K562 (cell line): Measurements from ENCODE around the gene HOTAIR. TPM values are rescaled to one million over a fixed set of nuclear protein-coding genes. Genes with fewer than 3 reads are reported as not detected.

Experiments
- ATAC-seq: fragments of 200-7000 bp; cut with Tn5 transposase; 3 replicates; pipeline ENCODE4 v1.9.1; 2020; ENCODE audit warnings: moderate library complexity
- BruUV-seq: library from RNA; stranded (reverse); fragments of 400-500 nt; replicated peaks from 2 replicates; lab custom pipeline; 2021; lab: Mats Ljungman, UMichigan
- CTCF ChIA-PET: fragments of 300-600 bp; formaldehyde crosslinking; extraction: SDS; loops from one replicate; lab custom pipeline; 2021; ENCODE audit warnings: low intra/inter-chr PET ratio; lab: Yijun Ruan, JAX
- POLR2A ChIA-PET: fragments of 300-600, 350-650 bp; sonication (Branson Sonifier 250); formaldehyde crosslinking; extraction: SDS; loops from one replicate; lab custom pipeline; 2021; ENCODE audit warnings: antibody characterized with exemption, inconsistent platforms; lab: Yijun Ruan, JAX
- DNase-seq, 4 experiments: peaks; one replicate each; pipeline versions ENCODE4 v3.0.0 to v3.0.0-alpha.2; 2011 to 2018; ENCODE audit warnings: low spot score in 3 of 4, mixed read lengths in 3 of 4; ENCODE audit errors: extremely low read depth in 1 of 4
- FAIRE-seq: peaks from 2 replicates; lab custom pipeline; 2011; peaks lifted over from hg19 to GRCh38; lab: Jason Lieb, UNC
- H2AFZ ChIP-seq: 2 replicates; pipeline ENCODE4 v1.6.0; 2011; ENCODE audit warnings: low read depth, low read length, control low read depth, inconsistent platforms
- H3K27ac ChIP-seq: fragments of 200-600 bp; 3 replicates; pipeline ENCODE4 v1.8.0; 2011; ENCODE audit warnings: low read depth, mild to moderate bottlenecking, control low read depth, inconsistent platforms, low read length, moderate library complexity, mixed read lengths; ENCODE audit errors: extremely low read depth
- H3K27me3 ChIP-seq, 2 experiments: fragments of 300-600 bp in 1 of 2; 2 replicates in 1 of 2; 3 replicates in 1 of 2; pipeline versions ENCODE4 v1.6.0 to v1.8.0; 2011; ENCODE audit warnings: inconsistent platforms in 2 of 2, low read length in 2 of 2, mild to moderate bottlenecking in 1 of 2, mixed read lengths in 1 of 2, moderate library complexity in 1 of 2; ENCODE audit not compliant: control insufficient read depth in 2 of 2, insufficient read depth in 2 of 2
- H3K36me3 ChIP-seq: fragments of 300-600 bp; 3 replicates; pipeline ENCODE4 v1.8.0; 2011; ENCODE audit warnings: mild to moderate bottlenecking, low read length, inconsistent platforms; ENCODE audit not compliant: control insufficient read depth, insufficient read depth
- H3K4me1 ChIP-seq, 2 experiments: fragments of 200-600 bp in 1 of 2; replicated peaks in 1 of 2; 2 replicates in 1 of 2; 3 replicates in 1 of 2; pipeline versions ENCODE4 v1.5.1 to v1.8.0; 2011; ENCODE audit warnings: inconsistent platforms in 2 of 2, low read length in 2 of 2, mild to moderate bottlenecking in 1 of 2, mixed read lengths in 1 of 2, moderate library complexity in 1 of 2; ENCODE audit not compliant: control insufficient read depth in 2 of 2, insufficient read depth in 2 of 2
- H3K4me2 ChIP-seq: 2 replicates; pipeline ENCODE4 v1.6.1; 2011; ENCODE audit warnings: low read length, control low read depth, inconsistent platforms, mixed read lengths; ENCODE audit not compliant: insufficient read depth
- H3K4me3 ChIP-seq: fragments of 200-600 bp; sonication (generic), shearing (Covaris generic); 2 replicates; pipeline ENCODE4 v1.5.1; 2016; ENCODE audit warnings: control low read depth, inconsistent platforms
- H3K79me2 ChIP-seq: fragments of 200-600 bp; 3 replicates; pipeline ENCODE4 v1.8.0; 2011; ENCODE audit warnings: low read length, inconsistent platforms; ENCODE audit not compliant: control insufficient read depth, insufficient read depth
- H3K9ac ChIP-seq, 2 experiments: 2 replicates each; pipeline versions ENCODE4 v1.6.0 to v1.6.1; 2011; ENCODE audit warnings: low read depth in 2 of 2, low read length in 2 of 2, control low read depth in 1 of 2, inconsistent platforms in 1 of 2, mild to moderate bottlenecking in 1 of 2, mixed read lengths in 1 of 2; ENCODE audit not compliant: insufficient read depth in 1 of 2
- H3K9me1 ChIP-seq: one replicate; pipeline ENCODE4 v1.6.0; 2011; ENCODE audit warnings: inconsistent platforms, mild to moderate bottlenecking, low read length, moderate library complexity; ENCODE audit not compliant: control insufficient read depth, insufficient read depth
- H3K9me3 ChIP-seq: replicated peaks from 2 replicates; pipeline ENCODE4 v1.5.1; 2011; ENCODE audit warnings: low read depth, low read length, inconsistent platforms; ENCODE audit not compliant: control insufficient read depth, insufficient read depth
- H4K20me1 ChIP-seq: replicated peaks from 2 replicates; pipeline ENCODE4 v1.6.1; 2011; ENCODE audit warnings: low read length, inconsistent platforms, mixed read lengths; ENCODE audit not compliant: control insufficient read depth, insufficient read depth
- CHD7 ChIP-seq: fragments of 200-600 bp; sonication (generic); IDR thresholded peaks from one replicate; pipeline ENCODE4 v1.6.1; 2012; ENCODE audit warnings: mild to moderate bottlenecking, low read depth, low read length, inconsistent platforms
- ELK1 ChIP-seq: sonication (generic); formaldehyde crosslinking; IDR thresholded peaks from 2 replicates; pipeline ENCODE4 v1.8.1; 2022; ENCODE audit warnings: missing genetic modification reagents
- HDAC2 ChIP-seq: fragments of 450-650 bp; IDR thresholded peaks from 2 replicates; pipeline ENCODE4 v1.6.1; 2016; ENCODE audit warnings: mild to moderate bottlenecking
- POLR2H ChIP-seq: IDR thresholded peaks from 2 replicates; pipeline ENCODE4 v1.6.1; 2016; ENCODE audit warnings: missing genetic modification characterization, low read depth, mild to moderate bottlenecking, control low read depth, missing compliant biosample characterization, moderate library complexity
- ZNF197 ChIP-seq: fragments of 200-800 bp; sonication (Bioruptor generic); IDR thresholded peaks from 2 replicates; pipeline ENCODE4 v1.6.1; 2016; ENCODE audit warnings: low read depth, missing genetic modification characterization, missing compliant biosample characterization
- ZNF395 ChIP-seq: fragments of 200-800 bp; sonication (Bioruptor generic); IDR thresholded peaks from 2 replicates; pipeline ENCODE4 v1.6.1; 2017; ENCODE audit warnings: missing genetic modification characterization, missing compliant biosample characterization
- ZNF717 ChIP-seq: fragments of 250-450 bp; sonication (Bioruptor Pico); IDR thresholded peaks from 2 replicates; pipeline ENCODE4 v1.5.0; 2021
- WGBS: fragments of 100-300 bp; shearing (Covaris generic); methylation state at CpG from one replicate; pipeline ENCODE4 v1.1.6; 2016; ENCODE audit warnings: low coverage, mixed read lengths; ENCODE audit not compliant: insufficient coverage; ENCODE audit errors: missing lambda C conversion rate; 5-methylcytosine and 5-hydroxymethylcytosine counted together
- in situ Hi-C: fragments of 300-500 bp; cut with MboI; formaldehyde crosslinking; loops from 4 replicates; pipeline ENCODE4 v1.15.0; 2018; ENCODE audit warnings: inconsistent platforms, mixed read lengths
- intact Hi-C: fragments of 100-400 bp; cut with micrococcal nuclease; formaldehyde crosslinking; loops from 2 replicates; pipeline ENCODE4 v1.14.2; 2022
- polyA plus RNA-seq, 8 experiments: library from polyadenylated mRNA; depleted of rRNA in 4 of 8; stranded (reverse) in 5 of 8; unstranded in 3 of 8; fragments of >200 nt; fragmentation: Nextera tagmentation in 2 of 8; fragmentation: Illumina TruSeq in 1 of 8; extraction: Ambion mirVana in 2 of 8; extraction: Trizol in 1 of 8; gene quantifications; 2 replicates each; pipeline versions ENCODE4 v1.2.1 to v1.2.3, GENCODE V29; 2011 to 2014; ENCODE audit warnings: inconsistent platforms in 1 of 8, missing spikeins in 1 of 8
- total RNA-seq, 7 experiments: library from RNA; depleted of rRNA in 6 of 7; stranded (reverse); fragments of >200 nt in 6 of 7; fragmentation: Illumina TruSeq in 2 of 7; extraction: Trizol in 2 of 7; gene quantifications; 2 replicates each; pipeline versions ENCODE4 v1.2.1 to v1.2.3, GENCODE V29; 2011 to 2021; ENCODE audit warnings: low replicate concordance in 1 of 7

HOTAIR gene
- total and polyA plus RNA-seq, 9 of the 15 experiments (the other 6 are each of a cell fraction or from before 2014, with no cell fraction given): 0.04 TPM; not detected in 8

- H3K4me2 ChIP-seq: no peak overlapping the region
- H3K9me1 ChIP-seq: no peaks in the 10 kb centered on the region
- H3K36me3 ChIP-seq: no peaks in the 10 kb centered on the region
- peaks cover 0 to 24% of the 10 kb centered on the region in 2 experiments; a peak in 2 of 5 replicates for H3K4me1 ChIP-seq
- DNase-seq (no peak), ATAC-seq (no peak), FAIRE-seq (no peak)
- no peaks in the 10 kb centered on the region for H4K20me1 ChIP-seq
- CTCF ChIA-PET: no interaction called here
- intact Hi-C loops: no loop called here
- no TSS peak for BruUV-seq
- no peaks in the 10 kb centered on the region for H3K79me2 ChIP-seq
- WGBS: 9% methylated on average over 12 of the region's 12 CpGs
- POLR2A ChIA-PET: no interaction called here
- in situ Hi-C loops: no loop called here
- H3K4me3 ChIP-seq: no peak overlapping the region
- no peak overlapping the region for H2AFZ ChIP-seq
- H3K9ac ChIP-seq: no peak overlapping the region
- no peaks in the 10 kb centered on the region for H3K9me3 ChIP-seq
- peaks cover 34 to 63% of the 10 kb centered on the region in 2 experiments for H3K27me3 ChIP-seq
- no peak overlapping the region for H3K27ac ChIP-seq
- no peak for TF ChIP-seq ZNF395 (CRISPR knock-in tag)
- TF ChIP-seq ZNF197: no peak
- no peak for TF ChIP-seq ELK1 (CRISPR knock-in tag)
- TF ChIP-seq HDAC2: no peak
- TF ChIP-seq ZNF717 (CRISPR knock-in tag): no peak
- no peak for TF ChIP-seq POLR2H
- no peak for TF ChIP-seq CHD7
These were observed 37.7 kb downstream of the HOTAIR start for GRCh38 chr12:53937099-53937498.
